ENCODE data around the gene DROSHA. TPM values are rescaled to one million over a fixed set of nuclear protein-coding genes. Genes with fewer than 3 reads are reported as not detected.

DROSHA gene
- total and polyA plus RNA-seq, 2 donors (not counting 3 experiments of a cell fraction or from before 2014, with no cell fraction given): 49.1 to 96.4 TPM

- intact Hi-C loops (cut with micrococcal nuclease) (no loop called here), dilution Hi-C loops (cut with MboI; ENCODE audit: extremely low pct_ligation_motif_present, low sequenced_read_pairs) (no loop called here)
- no peak overlapping the region for H3K4me2 ChIP-seq (ENCODE audit: insufficient read depth, low read length)
- peaks cover 6 to 14% of the 10 kb centered on the region in 2 experiments for H3K36me3 ChIP-seq (ENCODE audit: control insufficient read depth in 2 of 2, extremely low read depth in 1 of 2, insufficient read depth in 2 of 2, low read length in 2 of 2)
- no peaks in the 10 kb centered on the region for H3K79me2 ChIP-seq (ENCODE audit: control insufficient read depth, insufficient read depth, low read length)
- BruUV-seq (replicated peaks): no TSS peak
- H3K9me3 ChIP-seq (replicated peaks; ENCODE audit: control insufficient read depth, insufficient read depth, low read length): no peaks in the 10 kb centered on the region
- H3K4me3 ChIP-seq (replicated peaks in 1 of 3; ENCODE audit: insufficient read depth in 1 of 3, low read depth in 1 of 3, low read length in 3 of 3): no peak overlapping the region
- ChIA-PET CTCF (no interaction called here), POLR2A (no interaction called here)
- no peaks in the 10 kb centered on the region for H4K20me1 ChIP-seq (replicated peaks; ENCODE audit: control insufficient read depth, extremely low read depth, insufficient read depth, low read length)
- peaks cover 2% of the 10 kb centered on the region for H3K9me1 ChIP-seq (replicated peaks; ENCODE audit: control insufficient read depth, extremely low read depth, insufficient read depth, low read length)
- H3K9ac ChIP-seq (replicated peaks; ENCODE audit: extremely low read depth, insufficient read depth, low read length): no peak overlapping the region
- no peak overlapping the region for H2AFZ ChIP-seq (ENCODE audit: low read depth, low read length)
- no peak overlapping the region for H3K27ac ChIP-seq (ENCODE audit: insufficient read depth, low read depth, low read length)
- no peak for TF ChIP-seq FOS (IDR thresholded peaks at IDR 0.05; ENCODE audit: borderline replicate concordance, insufficient read depth, low read length)
- no peak for TF ChIP-seq JUN (IDR thresholded peaks at IDR 0.05; ENCODE audit: borderline replicate concordance, insufficient read depth, insufficient read length, low read depth)
- no peak for TF ChIP-seq MYC (IDR thresholded peaks at IDR 0.05; ENCODE audit: low read depth, low read length)
- no peak for TF ChIP-seq EZH2 (IDR thresholded peaks at IDR 0.05; ENCODE audit: borderline replicate concordance, low read depth, low read length, severe bottlenecking)
- TF ChIP-seq MAX (IDR thresholded peaks at IDR 0.05; ENCODE audit: insufficient read depth, insufficient read length): no peak
- no peak for TF ChIP-seq POLR2A (IDR thresholded peaks at IDR 0.05; ENCODE audit: low read depth, low read length)
- TF ChIP-seq CTCF (IDR thresholded peaks at IDR 0.05; ENCODE audit: extremely low read depth in 1 of 2, insufficient read depth in 1 of 2, low read depth in 1 of 2, low read length in 2 of 2): no peak
- TF ChIP-seq GATA2 (IDR thresholded peaks at IDR 0.05; ENCODE audit: insufficient read depth, insufficient read length, low read depth, low read length): no peak
- no peak for TF ChIP-seq POLR2AphosphoS5 (IDR thresholded peaks at IDR 0.05; ENCODE audit: insufficient read depth, low read depth, low read length)
- no peaks in the 10 kb centered on the region for H3K27me3 ChIP-seq (ENCODE audit: control insufficient read depth in 2 of 2, insufficient read depth in 2 of 2, low read length in 2 of 2)
- no peaks in the 10 kb centered on the region for H3K4me1 ChIP-seq (ENCODE audit: control insufficient read depth, extremely low read depth, insufficient read depth, low read length)
- FAIRE-seq: no peak
- DNase-seq (ENCODE audit: low read depth, low spot score): peak; percentile 55
Measured at GRCh38 chr5:31464081-31464480, 67.8 kb downstream of the DROSHA start.

Data from endothelial cell of umbilical vein (primary cell).